Spleen (tissue), 11 donors: ENCODE data around the gene COL9A3. TPM values are rescaled to one million over a fixed set of nuclear protein-coding genes. Genes with fewer than 3 reads are reported as not detected.

ENCODE experiments used
- DNase-seq: peaks from one replicate; pipeline ENCODE4 v3.0.0-alpha.2; 2020
- H3K27ac ChIP-seq, 8 donors: fragments of 200-600 bp; sonication (generic) in 7 of 8; 1 replicate in 4 of 8; 2 replicates in 4 of 8; pipeline versions ENCODE4 v1.5.0 to v1.8.0; 2016 to 2021; ENCODE audit warnings: inconsistent platforms in 4 of 8, mild to moderate bottlenecking in 4 of 8, moderate library complexity in 1 of 8
- H3K27me3 ChIP-seq, 7 donors: fragments of 200-600 bp; sonication (generic) in 6 of 7; replicated peaks in 1 of 7; 1 replicate in 4 of 7; 2 replicates in 3 of 7; pipeline versions ENCODE4 v1.5.0 to v1.8.0; 2016 to 2021; ENCODE audit warnings: inconsistent platforms in 3 of 7, mild to moderate bottlenecking in 1 of 7
- H3K36me3 ChIP-seq, 6 donors: fragments of 200-600 bp; sonication (generic) in 5 of 6; 1 replicate in 4 of 6; 2 replicates in 2 of 6; pipeline versions ENCODE4 v1.5.0 to v1.8.0; 2016 to 2021; ENCODE audit warnings: inconsistent platforms in 2 of 6
- H3K4me1 ChIP-seq, 6 donors: fragments of 200-600 bp; sonication (generic) in 5 of 6; 1 replicate in 3 of 6; 2 replicates in 3 of 6; pipeline versions ENCODE4 v1.5.0 to v1.8.0; 2016 to 2021; ENCODE audit warnings: inconsistent platforms in 3 of 6
- H3K4me3 ChIP-seq, 8 donors: fragments of 200-600 bp; sonication (generic) in 7 of 8; 1 replicate in 4 of 8; 2 replicates in 4 of 8; pipeline versions ENCODE4 v1.5.0 to v1.8.0; 2016 to 2021; ENCODE audit warnings: inconsistent platforms in 4 of 8, mild to moderate bottlenecking in 4 of 8, moderate library complexity in 2 of 8
- H3K9me3 ChIP-seq, 8 donors: fragments of 200-600 bp; sonication (generic) in 7 of 8; 1 replicate in 4 of 8; 2 replicates in 4 of 8; pipeline versions ENCODE4 v1.5.0 to v1.8.0; 2016 to 2021; ENCODE audit warnings: inconsistent platforms in 4 of 8
- POLR2A ChIP-seq, 3 donors: fragments of 450-650 bp; IDR thresholded peaks; one replicate each; pipeline ENCODE4 v1.5.1; 2017; ENCODE audit warnings: antibody characterized with exemption in 3 of 3, mild to moderate bottlenecking in 1 of 3
- POLR2AphosphoS5 ChIP-seq, 3 donors: sonication (generic); formaldehyde crosslinking; IDR thresholded peaks; one replicate each; pipeline ENCODE4 v1.5.1; 2017; ENCODE audit warnings: antibody characterized with exemption in 3 of 3
- WGBS, 5 donors: extraction: QIAGEN DNeasy Blood & Tissue Kit in 3 of 5; methylation state at CpG; one replicate each; pipeline versions ENCODE4 v1.1.5 to v1.1.7; 2013 to 2018; 5-methylcytosine and 5-hydroxymethylcytosine counted together
- intact Hi-C: fragments of 100-400 bp; cut with DNase I; formaldehyde crosslinking; loops from one replicate; pipeline ENCODE4 v1.15.0; 2023; ENCODE audit warnings: low total_unique reads
- polyA plus RNA-seq, 3 donors: library from polyadenylated mRNA; stranded (reverse); fragments of 200-250 nt; gene quantifications; one replicate each; pipeline ENCODE4 v1.2.1, GENCODE V29; 2013
- total RNA-seq, 7 donors: library from RNA; depleted of rRNA in 3 of 7; stranded (reverse); fragments of >200 nt in 3 of 7; fragmentation: NEBNext Ultra II Directional in 4 of 7; extraction: Animal tissue kit (Norgen Biotek cat#: 25700) in 4 of 7; gene quantifications; one replicate each; pipeline versions ENCODE4 v1.1.0 to v1.2.1, GENCODE V29; 2016 to 2021
- TF ChIP-seq, protein P1 (sequence below), 11 experiments: fragments of 200-600 bp in 7 of 11; fragments of 450-650 bp in 4 of 11; sonication (generic) in 4 of 11; IDR thresholded peaks in 8 of 11; conservative IDR thresholded peaks in 3 of 11; 1 replicate in 7 of 11; 2 replicates in 4 of 11; pipeline versions ENCODE4 v1.4.0 to v1.8.0; 2016 to 2021; ENCODE audit warnings: antibody characterized with exemption in 11 of 11, inconsistent platforms in 4 of 11, mild to moderate bottlenecking in 1 of 11
- donor health status: healthy with polysubstance abuse.
- donor health status: DM: no; HTN: no; CAD: no; lungs with moderate emphysema.
- donor health status: DM: no; HTN: no; CAD: no.
- donor health status: Bipolar disorder and iron deficiency.
- donor health status: healthy.
- donor health status: DM: no; HTN: no; CAD: no.
- donor health status: DM: yes; HTN: yes; CAD: no.

Gene COL9A3
- total and polyA plus RNA-seq, 10 donors, result 1.2 to 16.7 (median 11.1) TPM

DNA sequence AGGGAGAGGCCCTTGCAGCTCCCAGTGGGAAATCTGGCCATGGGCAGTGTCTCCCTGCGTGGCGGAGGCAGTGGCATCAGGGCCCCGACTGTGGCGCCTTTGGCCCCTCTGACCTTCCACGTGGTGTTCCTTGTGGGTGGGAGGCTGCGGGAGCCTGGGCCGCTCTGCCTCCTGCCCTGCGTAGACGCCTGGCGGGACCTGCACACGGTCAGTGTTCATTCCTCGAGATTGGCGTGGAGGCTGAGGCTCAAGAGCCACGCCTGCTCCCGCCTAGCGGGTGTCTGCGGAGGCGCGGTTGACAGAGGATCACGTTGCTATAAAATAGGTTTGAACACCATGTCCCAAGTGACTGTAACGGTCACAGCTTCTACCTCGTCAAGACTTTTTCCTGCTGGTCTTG lies 14.0 kb downstream of the COL9A3 start:
- H3K27ac ChIP-seq, result peak overlapping the region in 1 of 8 donors; percentile 90
- peak; percentile 68 for DNase-seq
- TF ChIP-seq, protein P1, sequence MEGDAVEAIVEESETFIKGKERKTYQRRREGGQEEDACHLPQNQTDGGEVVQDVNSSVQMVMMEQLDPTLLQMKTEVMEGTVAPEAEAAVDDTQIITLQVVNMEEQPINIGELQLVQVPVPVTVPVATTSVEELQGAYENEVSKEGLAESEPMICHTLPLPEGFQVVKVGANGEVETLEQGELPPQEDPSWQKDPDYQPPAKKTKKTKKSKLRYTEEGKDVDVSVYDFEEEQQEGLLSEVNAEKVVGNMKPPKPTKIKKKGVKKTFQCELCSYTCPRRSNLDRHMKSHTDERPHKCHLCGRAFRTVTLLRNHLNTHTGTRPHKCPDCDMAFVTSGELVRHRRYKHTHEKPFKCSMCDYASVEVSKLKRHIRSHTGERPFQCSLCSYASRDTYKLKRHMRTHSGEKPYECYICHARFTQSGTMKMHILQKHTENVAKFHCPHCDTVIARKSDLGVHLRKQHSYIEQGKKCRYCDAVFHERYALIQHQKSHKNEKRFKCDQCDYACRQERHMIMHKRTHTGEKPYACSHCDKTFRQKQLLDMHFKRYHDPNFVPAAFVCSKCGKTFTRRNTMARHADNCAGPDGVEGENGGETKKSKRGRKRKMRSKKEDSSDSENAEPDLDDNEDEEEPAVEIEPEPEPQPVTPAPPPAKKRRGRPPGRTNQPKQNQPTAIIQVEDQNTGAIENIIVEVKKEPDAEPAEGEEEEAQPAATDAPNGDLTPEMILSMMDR (IDR thresholded peaks at IDR 0.05 in 8 of 11, conservative IDR thresholded peaks at IDR 0.05 in 3 of 11), result no peak
- TF ChIP-seq POLR2AphosphoS5 (IDR thresholded peaks at IDR 0.05) (no peak), POLR2A (IDR thresholded peaks at IDR 0.05) (no peak)
- 53 to 91% (median 80%) methylated on average over 2 to 22 of the region's 22 CpGs for WGBS, 5 donors
- H3K27me3 ChIP-seq, result peaks cover 0 to 18% (median 0%) of the 10 kb centered on the region in 7 donors
- H3K36me3 ChIP-seq, result peaks cover 0 to 1% (median 0%) of the 10 kb centered on the region in 6 donors
- H3K9me3 ChIP-seq, result no peaks in the 10 kb centered on the region
- no peak overlapping the region for H3K4me3 ChIP-seq
- peaks cover 10 to 38% (median 28%) of the 10 kb centered on the region in 6 donors for H3K4me1 ChIP-seq
- intact Hi-C loops, result no loop called here

DNA sequence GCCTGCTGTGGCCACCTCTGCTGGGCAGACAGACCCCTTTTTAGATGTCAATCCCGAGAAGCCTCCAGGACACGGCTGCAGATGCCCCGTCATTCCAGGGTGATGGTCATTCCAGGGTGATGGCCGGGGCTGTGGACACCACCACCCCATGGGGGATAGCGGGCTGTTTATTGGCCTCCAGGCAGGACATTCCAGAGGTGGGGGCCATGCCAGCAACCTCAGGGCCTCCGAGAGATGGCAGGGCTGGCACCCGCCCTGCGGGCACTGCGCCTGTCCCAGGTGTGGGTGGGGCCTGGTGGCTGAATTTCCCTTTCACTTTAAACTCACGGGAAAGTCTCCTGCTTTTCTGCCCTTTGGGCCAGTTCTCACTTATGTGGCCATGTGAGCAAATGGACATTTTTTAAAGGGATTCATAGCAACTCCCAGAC lies 14.5 kb downstream of the COL9A3 start:
- WGBS, 5 donors, result 78 to 93% (median 86%) methylated on average over 6 to 10 of the region's 10 CpGs
- Histone ChIP-seq H3K4me3 (no peak overlapping the region), H3K4me1 (peaks cover 10 to 40% (median 29%) of the 10 kb centered on the region in 6 donors), H3K9me3 (no peaks in the 10 kb centered on the region), H3K36me3 (peaks cover 0 to 7% (median 0%) of the 10 kb centered on the region in 6 donors), H3K27ac (peak overlapping the region in 3 of 8 donors; percentile 79 to 90 (median 90)), H3K27me3 (peaks cover 0 to 21% (median 0%) of the 10 kb centered on the region in 7 donors)
- intact Hi-C loops, result no loop called here
- peak; percentile 58 for DNase-seq
- TF ChIP-seq POLR2AphosphoS5 (IDR thresholded peaks at IDR 0.05), result no peak
- no peak for TF ChIP-seq POLR2A (IDR thresholded peaks at IDR 0.05)
- TF ChIP-seq, protein P1 (IDR thresholded peaks at IDR 0.05 in 8 of 11, conservative IDR thresholded peaks at IDR 0.05 in 3 of 11), result no peak

DNA sequence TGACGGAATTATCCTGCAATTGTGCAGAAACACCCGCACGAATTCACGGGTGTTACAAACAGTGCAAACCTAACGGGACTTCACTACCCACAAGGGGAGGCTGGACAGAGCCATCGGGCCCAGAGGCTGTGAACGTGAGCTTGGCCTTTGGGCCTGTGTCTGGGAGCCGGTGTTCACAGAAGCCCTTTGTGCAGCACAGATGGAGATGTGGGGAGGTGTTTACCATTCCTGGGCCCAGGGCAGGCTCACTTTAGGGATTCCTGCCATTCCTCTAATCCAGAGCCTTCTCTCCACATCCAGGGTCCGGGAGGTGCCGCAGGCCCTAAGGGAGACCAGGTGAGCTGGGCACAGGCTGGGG lies 15.0 kb downstream of the COL9A3 start:
- TF ChIP-seq, protein P1 (IDR thresholded peaks at IDR 0.05 in 8 of 11, conservative IDR thresholded peaks at IDR 0.05 in 3 of 11), result no peak
- TF ChIP-seq POLR2AphosphoS5 (IDR thresholded peaks at IDR 0.05), result no peak
- TF ChIP-seq POLR2A (IDR thresholded peaks at IDR 0.05), result no peak
- DNase-seq, result peak; percentile 58
- intact Hi-C loops, result no loop called here
- Histone ChIP-seq H3K27ac (peak overlapping the region in 6 of 8 donors; percentile 70 to 90 (median 78)), H3K36me3 (peaks cover 0 to 10% (median 0%) of the 10 kb centered on the region in 6 donors), H3K4me3 (peak overlapping the region in 2 of 8 donors; percentile 31 to 65), H3K4me1 (peaks cover 10 to 44% (median 32%) of the 10 kb centered on the region in 6 donors), H3K9me3 (no peaks in the 10 kb centered on the region), H3K27me3 (peaks cover 0 to 22% (median 0%) of the 10 kb centered on the region in 7 donors)
- WGBS, 5 donors, result 80 to 92% (median 82%) methylated on average over 10 of the region's 10 CpGs

DNA sequence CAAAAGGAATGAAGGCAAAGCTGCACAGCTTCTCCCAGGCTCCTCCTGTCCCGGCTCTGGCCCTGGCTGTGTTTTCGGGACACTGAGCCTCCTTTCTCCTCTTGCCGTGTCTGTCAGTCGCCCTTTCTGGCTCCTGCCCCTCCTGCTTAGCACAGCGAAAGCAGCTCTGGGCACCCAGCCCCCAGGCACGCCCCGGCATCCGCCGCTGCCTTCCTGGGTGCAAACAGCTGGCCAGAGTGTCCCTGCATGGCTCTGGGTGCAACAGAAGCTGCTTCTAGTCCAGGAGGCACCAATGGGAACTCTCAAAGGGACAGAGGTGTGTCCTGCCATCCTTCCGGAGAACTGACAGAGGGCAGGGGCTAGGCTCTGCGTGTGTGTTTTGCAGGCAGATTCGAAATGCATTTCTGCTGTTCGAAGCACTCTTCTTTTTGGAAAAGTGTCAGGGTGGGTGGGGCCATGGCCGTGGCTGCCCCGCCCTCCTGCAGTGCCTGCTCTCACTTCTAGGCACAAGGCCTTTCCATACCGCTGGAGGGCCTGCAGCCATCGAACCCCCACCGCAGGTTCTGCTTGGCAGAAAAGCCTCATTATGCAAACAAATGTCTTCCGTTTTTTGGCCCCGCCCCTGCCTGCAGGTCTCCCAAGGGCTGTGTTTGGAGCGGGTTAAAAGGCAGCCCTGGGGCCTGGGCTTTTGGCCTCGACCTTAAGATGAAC lies 15.5 kb downstream of the COL9A3 start:
- Histone ChIP-seq H3K27me3 (peaks cover 0 to 19% (median 0%) of the 10 kb centered on the region in 7 donors), H3K4me1 (peaks cover 10 to 50% (median 36%) of the 10 kb centered on the region in 6 donors), H3K36me3 (peaks cover 0 to 10% (median 0%) of the 10 kb centered on the region in 6 donors), H3K9me3 (no peaks in the 10 kb centered on the region), H3K4me3 (peak overlapping the region in 5 of 8 donors; percentile 3 to 65 (median 27)), H3K27ac (peak overlapping the region in 7 of 8 donors; percentile 44 to 90 (median 77))
- intact Hi-C loops, result no loop called here
- peak; percentile 84 for DNase-seq
- TF ChIP-seq POLR2A (IDR thresholded peaks at IDR 0.05) (no peak), POLR2AphosphoS5 (IDR thresholded peaks at IDR 0.05) (peak; percentile 20 to 41 (median 34))
- TF ChIP-seq, protein P1 (IDR thresholded peaks at IDR 0.05 in 8 of 11, conservative IDR thresholded peaks at IDR 0.05 in 3 of 11), result peak in 4 of 11 experiments; percentile 26 to 46 (median 34)
- WGBS, 5 donors, result 29 to 47% (median 36%) methylated on average over 13 to 22 of the region's 22 CpGs
